T-helper 1 cell treated with Interleukin-12 subunit alpha and Interleukin-12 subunit beta and Interleukin-4 antibody, amounts not matched to agents 30 ng/mL and 1 ng/mL, for 36 hours (primary cell): Measurements from ENCODE around the gene CFAP251. TPM values are rescaled to one million over a fixed set of nuclear protein-coding genes. Genes with fewer than 3 reads are reported as not detected.
"Not testable (repeated sequence)": the region's sequence is repeated elsewhere in the genome, so short reads cannot be mapped to it uniquely, and the experiment has no call there.

Experiments used
- intact Hi-C: fragments of 100-400 bp; cut with micrococcal nuclease; formaldehyde crosslinking; loops from one replicate; pipeline ENCODE4 v1.15.1; 2024
- total RNA-seq: library from RNA; stranded (reverse); gene quantifications from 2 replicates; pipeline ENCODE4 v1.2.3, GENCODE V29; 2022

CFAP251 gene
- total RNA-seq, 1 donor from 2014 or later, result 0.96 TPM

DNA sequence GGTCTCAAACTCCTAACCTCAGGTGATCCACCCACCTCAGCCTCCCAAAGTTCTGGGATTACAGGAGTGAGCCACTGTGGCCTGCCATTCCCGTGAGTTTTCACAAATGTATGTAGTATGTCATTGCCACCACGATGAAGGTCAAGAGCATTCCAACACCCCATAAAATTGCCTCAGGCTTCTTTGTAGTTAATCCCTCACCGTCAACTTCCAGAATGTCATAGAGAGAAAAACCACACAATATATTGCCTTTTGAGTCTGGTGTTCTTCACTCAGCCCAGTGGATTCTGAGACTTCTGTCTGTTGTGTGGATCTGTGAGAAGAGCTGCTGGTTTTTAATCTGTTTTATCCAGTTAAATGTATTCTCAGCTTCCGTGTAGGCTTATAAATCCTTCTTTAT, 12.6 kb upstream of the CFAP251 start:
- intact Hi-C loops, result no loop called here

DNA sequence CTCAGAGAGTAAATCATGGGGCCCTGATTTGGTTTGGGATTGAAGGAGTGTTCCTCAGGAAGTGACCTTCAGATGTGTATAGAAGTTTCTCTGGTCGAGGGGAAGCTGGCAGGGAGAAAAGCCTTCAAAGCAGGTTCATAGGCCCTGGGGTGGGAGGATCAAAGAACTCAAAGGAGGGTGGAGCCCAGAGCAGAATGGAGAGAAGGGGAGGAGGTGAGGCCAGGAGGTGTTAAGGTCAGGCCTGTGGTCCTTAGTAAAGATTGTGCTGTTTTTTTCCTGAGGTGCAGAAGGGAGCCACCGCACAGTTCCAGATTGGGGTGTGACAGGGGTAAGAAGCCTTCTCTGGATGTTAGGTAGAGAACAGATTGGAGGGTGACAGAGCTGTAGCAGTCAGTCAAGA, 9.7 kb upstream of the CFAP251 start:
- intact Hi-C loops, result no loop called here

DNA sequence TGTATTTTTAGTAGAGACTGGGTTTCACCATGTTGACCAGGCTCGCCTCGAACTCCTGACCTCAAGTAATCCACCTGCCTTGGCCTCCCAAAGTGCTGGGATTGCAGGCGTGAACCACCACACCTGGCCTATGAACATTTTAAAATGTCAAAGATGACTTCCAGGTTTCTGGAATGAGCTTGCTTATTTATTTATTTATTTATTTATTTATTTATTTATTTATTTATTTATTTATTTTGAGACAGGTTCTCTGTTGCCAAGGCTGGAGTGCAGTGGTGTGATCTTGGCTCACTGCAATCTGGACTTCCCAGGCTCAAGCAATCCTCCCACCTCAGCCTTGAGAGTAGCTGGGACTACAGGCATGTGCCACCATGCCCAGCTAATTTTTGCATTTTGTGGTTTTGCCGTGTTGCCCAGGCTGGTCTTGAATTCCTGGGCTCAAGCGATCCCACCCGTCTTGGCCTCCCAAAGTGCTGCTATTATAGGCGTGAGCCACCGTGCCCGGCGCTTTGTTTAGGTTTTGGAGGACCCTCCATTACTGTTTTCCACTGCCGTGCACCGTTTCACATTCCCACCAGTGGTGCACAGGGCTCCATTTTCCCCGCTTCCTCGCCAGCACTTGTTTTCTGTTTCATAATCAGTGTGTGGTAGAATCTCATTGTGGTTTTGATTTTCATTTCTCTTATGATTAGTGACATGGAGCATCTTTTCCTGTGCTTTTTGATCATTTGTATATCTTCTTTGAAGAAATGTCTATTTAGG, 6.4 kb upstream of the CFAP251 start:
- intact Hi-C loops, result loop anchor here (10.0 kb wide), 1 partner anchor 353 kb away; the partner anchor contains the start of gene VPS33A

DNA sequence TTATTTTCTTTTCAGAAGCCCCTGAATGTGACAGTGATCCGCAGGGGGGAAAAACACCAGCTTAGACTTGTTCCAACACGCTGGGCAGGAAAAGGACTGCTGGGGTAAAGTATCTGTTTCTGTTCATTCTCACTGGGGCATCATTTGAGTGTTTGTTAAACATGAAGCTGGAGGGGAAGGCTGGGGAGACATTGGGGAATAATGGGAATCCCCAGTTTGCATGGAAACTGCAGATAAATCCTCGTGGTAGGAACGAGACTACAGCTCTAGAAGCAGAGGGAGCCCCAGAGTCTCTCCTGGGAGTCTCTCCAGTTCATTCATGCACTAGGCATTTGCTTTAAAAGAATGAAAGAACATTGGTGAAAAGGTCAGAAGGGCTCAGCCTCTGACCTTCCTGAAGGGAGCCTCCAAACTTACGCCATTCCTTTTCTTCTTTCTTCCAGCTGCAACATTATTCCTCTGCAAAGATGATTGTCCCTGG, 2.5 kb upstream of the CFAP251 start:
- intact Hi-C loops, result loop anchor here (5.0 to 10.0 kb wide), 2 partner anchors 106 to 349 kb away; partner anchors contain the start of genes BCL7A and VPS33A

DNA sequence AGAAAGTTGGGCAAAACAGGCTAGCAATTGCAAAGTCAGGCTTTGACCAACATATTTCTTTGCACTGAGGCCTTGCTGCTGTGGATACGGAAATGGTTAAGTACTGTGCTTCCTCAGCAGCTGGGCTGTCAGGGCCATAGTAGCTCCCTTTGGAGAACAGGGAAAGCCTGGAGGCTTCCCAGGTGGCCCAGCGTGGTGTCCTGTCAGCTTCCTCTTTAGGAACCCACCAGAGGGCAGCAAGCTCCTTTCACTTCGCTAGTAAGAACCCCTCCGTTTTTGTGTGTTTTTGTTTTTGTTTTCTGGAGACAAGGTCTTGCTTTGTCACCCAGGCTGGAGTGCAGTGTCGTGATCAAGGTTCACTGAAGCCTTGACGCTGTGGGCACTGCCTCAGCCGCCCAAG, 1.7 kb upstream of the CFAP251 start:
- intact Hi-C loops, result loop anchor here (5.0 to 10.0 kb wide), 2 partner anchors 106 to 348 kb away; partner anchors contain the start of genes BCL7A and VPS33A

DNA sequence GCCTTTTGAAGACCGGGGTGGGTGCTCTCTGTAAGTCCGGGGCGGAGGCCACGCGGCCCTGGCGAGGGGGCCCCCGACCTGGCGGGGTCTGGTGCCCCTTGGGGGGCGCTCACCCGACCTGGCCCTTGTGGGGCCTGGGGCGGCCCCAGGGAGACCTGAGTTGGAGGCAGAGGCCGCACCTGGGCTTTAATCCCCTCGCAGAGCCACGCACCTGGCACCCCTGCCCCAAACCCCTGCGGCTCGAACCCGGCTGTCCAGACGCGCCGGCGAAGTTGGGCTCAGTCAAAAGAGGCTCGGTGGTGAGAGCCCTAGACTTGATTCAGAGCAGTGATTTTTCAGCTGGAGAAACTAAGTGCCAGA, 267 bp downstream of the CFAP251 start:
- intact Hi-C loops, result loop anchor here (1.0 to 10.0 kb wide), 7 partner anchors 30 to 518 kb away; partner anchors contain the start of genes BCL7A, DIABLO, PSMD9 and RNF34

DNA sequence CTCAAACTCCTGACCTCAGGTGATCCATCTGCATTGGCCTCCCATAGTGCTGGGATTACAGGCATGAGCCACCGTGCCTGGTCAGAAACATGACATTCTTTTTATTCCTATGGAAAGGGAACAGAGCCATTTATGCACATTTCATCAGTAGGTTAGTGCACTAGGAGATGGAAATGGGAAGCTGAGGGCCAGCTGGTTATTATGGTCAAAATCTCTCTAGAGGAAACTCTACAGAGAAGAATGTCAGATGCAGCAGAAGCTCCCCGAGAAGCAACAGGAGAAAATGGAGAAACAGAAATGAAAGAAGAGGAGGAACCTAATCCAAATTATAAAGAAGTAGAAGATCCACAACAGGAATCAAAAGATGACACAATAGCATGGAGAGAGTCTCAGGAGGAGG, 2.7 kb downstream of the CFAP251 start:
- intact Hi-C loops, result no loop called here

DNA sequence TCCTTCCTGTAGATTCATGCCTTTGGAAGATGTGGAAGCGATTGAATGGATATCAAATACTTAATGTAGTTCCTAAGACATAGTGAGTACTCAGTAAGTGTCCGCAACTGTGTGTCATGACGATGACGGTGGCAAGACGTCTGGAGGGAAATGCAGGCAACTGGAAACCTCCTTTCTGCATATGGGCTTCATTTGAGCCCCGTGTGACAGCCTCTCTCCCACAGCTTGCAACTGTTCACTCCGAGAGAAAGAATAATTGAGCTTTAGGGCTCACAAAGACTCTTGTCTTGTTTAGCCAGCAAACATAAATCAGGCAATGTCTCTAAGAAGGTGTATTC, 6.9 kb downstream of the CFAP251 start:
- intact Hi-C loops, result no loop called here

DNA sequence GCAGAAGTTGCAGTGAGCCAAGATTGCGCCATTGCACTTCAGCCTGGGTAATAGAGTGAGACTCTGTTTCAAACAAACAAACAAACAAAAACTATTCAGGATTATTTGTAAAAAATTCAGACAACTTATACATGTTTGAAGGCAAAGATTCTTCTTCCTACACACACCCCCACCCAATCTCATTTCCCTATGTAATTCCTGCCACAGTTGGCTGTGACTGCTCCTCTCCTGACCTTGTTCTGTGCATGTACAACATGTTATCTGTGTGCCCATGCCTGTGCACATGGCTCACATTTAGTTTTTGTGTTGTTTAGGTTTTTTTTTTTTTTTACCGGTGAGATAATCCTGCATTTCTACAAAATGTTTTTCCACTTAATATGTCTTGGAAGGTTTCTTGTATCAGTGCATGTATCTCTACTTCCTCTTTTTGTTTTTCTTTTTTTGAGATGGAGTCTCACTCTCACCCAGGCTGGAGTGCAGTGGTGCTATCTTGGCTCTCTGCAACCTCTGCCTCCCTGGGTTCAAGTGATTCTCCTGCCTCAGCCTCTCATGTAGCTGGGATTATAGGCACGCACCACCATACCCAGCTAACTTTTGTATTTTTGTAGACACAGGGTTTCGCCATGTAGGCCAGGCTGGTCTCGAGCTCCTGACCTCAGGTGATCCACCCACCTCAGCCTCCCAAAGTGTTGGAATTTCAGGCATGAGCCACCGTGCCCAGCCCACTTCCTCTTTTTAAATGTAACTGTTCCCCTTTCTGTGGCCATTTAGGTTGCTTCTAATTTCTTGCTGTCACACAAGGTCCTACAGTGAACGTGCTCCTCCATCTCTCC, 8.7 kb downstream of the CFAP251 start:
- intact Hi-C loops, result no loop called here

DNA sequence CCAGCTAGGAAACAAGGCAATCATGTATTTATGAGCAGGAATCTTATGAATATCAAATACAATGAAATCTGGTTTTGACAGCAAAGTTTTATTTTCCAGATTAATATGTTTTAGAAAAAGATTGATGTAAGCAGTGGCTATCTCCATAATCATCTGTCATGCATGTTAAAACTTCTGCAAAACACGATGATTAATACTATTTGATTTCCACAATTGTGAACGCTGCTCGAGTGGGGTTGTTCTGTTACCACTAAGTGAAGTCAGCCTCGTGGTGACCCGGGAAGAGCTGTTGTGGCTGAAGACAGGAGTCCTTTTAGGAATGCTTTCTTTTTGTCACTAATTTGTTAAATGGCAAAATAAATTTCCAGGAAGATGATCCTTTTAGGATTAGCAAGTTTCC, 9.4 kb downstream of the CFAP251 start:
- intact Hi-C loops, result no loop called here

DNA sequence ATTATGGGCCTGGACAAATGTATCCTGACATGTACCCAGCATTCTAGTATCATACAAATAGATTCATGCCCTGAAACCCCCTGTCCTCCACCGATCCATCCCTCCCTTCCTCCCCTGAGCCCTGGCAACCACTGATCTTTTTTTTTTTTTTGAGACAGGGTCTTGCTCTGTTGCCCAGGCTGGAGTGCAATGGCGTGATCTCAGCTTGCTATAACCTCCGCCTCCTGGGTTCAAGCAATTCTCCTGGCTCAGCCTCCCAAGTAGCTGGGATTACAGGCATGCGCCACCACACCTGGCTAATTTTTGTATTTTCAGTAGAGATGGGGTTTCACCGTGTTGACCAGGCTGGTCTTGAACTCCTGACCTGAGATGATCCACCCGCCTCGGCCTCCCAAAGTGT, 11.2 kb downstream of the CFAP251 start:
- intact Hi-C loops, result not testable (repeated sequence)

DNA sequence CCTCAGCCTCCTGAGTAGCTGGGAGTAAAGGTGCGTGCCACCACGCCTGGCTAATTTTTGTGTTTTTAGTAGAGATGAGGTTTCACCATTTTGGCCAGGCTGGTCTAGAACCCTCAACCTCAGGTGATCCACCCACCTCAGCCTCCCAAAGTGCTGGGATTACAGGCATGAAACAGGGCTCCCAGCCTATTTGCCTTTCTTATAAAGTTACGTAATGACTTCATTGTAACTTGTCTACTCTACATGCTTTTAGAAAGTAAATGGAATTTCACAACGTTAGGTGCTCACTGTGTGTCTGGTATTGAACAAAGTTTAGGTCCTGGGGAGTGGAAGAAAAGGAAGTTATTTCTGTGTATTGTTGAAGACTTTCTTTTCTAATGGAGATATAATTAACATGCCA, 12.5 kb downstream of the CFAP251 start:
- intact Hi-C loops, result no loop called here

DNA sequence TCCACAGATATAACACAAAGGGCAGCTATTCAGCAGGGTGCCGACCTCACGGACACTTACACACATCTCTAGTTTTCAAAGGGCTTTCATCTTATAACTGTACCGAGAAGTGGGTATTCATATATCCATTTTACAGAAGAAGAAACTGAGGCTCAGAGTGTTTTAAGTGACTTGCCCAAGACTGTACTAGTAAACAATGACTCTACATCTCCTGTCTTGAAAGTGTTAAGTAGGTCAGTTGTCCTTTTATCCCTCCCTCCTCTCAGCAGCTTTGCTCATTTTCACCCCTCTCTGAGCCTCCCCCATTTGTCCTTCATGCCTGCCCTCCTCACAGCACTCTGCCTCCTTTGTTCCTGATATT, 13.8 kb downstream of the CFAP251 start:
- intact Hi-C loops, result no loop called here

DNA sequence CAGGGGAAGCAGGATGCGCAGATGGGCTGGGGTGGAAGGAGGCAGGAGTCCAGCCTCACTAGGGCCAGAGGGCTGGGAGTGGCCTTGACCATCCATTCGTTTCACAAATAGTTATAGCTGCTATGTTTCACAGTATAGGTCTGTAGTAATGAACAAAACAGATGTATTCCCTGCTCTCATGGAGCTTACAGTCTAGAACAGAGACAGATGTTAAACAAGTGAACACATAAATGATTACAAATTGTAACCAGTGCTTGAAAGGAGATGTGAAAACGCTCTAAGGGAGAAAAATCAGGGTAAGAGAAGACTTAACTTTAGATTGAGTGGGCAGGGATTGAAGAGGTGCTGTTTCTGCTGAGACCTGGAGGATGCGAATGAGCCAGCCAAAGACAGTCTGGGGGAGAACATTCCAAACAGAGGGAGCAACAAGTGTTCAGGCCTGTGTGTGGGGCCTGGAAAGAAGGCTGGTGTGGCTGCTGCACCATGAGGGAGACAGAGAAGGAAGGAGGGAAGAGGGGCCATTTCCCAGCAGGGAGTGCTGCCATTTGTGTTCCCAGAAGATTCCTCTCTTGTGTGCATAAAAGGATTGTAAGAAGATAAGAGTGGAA, 14.6 kb downstream of the CFAP251 start:
- intact Hi-C loops, result no loop called here

DNA sequence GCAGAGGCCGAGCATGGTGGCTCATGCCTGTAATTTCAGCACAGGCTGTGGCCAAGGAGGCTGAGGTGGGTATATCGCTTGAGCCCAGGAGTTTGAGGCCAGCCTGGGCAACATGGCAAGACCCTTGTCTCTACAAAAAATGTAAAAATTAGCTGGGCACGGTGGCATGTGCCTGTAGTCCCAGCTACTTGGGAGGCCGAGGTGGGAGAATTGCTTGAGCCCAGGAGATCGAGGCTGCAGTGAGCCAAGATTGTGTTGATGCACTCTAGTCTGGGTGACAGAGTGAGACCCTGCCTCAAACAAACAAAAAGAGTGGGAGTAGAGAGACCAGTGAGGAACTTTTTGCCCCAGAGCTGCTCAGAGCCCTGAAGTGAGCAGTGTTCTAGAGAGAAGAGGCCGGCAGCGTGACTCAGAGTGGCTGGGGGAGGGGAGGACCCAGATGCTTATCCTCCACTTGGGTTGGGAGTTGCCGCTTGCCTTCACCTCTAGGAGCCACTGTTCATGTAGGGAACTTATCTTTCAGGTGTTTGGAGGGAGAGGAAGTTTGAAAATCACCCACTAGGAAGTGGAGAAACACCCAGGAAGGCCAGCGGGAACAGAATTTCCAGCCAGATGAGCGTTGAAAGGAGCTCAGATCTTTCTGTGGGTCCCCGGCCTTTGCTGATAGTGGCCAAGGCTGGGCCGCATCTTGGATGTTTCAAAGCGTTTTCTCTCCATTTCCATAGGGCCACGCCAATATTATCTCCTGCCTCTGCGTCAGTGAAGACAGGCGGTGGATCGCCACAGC, 15.3 kb downstream of the CFAP251 start:
- intact Hi-C loops, result no loop called here

DNA sequence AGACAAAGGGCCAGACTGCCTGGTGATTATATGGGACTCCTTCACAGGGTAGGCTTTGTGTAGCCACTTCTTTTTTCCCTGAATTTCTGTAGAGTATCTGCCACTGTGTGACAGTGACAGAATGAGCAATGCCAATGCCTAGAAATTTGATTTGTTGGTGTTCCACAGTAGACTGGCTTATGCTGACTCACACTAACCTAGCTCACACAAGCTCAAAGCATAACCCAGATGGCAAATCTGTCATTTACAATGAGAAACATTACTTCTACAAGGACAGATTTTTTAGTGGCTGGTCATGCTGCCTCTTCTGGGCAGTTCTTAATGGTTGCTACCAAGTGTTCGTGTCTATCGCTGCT, 15.9 kb downstream of the CFAP251 start:
- intact Hi-C loops, result no loop called here

DNA sequence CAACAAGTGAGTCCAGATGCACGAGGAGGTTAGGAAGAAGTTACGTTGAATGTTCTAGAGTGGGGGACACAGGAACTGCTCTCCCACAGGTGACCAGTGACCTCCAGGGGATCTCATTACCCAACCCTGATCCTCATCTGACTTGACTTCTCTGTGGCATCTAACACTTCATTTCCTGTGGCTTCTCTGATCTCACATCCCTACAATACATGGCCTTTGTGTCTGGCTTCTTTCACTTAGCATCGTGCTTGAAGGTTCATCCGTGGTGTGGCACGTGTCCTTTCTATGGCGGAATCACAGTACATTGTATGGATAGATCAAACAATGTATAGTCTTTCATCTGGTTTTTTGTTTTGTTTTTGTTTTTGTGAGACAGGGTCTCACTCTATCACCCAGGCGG, 19.3 kb downstream of the CFAP251 start:
- intact Hi-C loops, result no loop called here

DNA sequence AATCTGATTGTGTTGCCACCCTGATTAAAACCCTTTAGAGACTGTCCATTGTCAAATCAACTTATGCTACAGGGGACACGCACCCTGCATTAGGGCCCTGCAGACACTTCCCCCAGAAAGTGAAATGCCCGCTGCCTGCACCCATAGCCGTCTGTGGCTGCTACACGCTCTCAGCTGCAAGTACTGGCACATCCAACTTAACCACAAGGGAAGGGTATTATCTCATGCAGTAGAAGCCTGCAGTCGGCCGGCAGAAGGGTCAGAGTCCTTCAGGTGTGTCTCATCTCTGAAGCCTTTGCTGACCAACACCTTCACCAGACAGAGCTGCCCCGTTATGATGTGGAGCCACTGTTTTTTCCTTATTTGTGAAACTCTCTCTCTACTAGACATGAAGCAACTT, 20.8 kb downstream of the CFAP251 start:
- intact Hi-C loops, result no loop called here

DNA sequence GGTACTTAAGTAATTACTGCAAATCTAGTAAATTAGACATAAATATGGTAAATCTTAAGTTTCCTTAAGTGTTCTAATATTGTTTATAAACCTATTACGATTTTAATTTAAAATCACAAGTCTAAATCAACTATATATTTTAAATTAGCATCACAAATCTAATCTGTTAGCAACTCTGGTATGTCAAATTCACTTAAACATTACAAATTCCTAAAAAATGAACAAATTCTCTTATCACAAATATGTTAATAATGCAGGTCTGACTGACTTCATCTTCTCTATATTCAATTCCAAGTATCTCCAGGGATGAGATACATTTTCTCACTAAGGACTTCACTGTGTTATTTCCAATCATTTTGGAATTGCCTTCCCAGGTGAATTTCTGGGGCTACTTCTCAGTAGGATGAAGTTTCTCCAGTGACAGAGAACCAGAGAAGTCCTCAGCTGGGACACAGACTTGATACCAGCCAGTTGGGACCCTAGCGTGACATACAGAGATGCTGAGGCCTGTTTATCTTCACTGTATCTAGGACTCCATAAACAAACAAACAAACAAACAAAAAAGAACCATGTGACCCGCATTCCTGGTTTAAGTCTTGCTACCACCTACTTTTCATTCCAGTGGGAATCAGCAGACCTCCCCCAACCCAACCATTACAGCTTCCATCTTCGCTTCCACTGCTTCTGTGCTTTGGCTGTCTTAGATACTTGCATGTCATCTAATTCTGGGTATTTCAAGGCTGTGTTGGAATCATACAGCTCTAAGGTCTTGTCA, 21.8 kb downstream of the CFAP251 start:
- intact Hi-C loops, result no loop called here

DNA sequence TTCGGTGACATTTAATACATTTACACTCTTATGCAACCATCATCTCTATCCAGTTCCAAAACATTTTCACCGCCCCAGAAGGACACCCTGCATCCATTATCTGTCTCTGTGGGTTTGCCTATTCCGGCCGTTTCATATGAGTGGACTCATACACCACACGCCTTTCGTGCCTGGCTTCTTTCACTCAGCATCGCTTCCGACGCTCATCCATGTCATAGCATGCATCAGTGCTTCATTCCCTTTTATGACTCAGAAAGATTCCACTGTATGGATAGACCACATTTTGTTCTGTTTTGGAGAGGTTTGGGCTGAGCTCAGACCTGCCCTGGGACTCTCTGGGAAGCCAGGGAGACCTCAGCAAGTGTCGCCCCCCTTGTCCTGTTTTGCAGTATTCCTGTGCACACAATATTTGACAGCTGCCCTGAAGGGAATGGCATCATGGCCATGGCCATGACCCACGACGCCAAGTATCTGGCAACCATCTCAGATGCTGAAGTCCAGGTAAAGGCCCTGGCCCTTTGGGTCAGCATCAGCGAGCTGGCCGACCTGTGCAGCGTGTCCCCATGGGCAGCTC, 23.8 kb downstream of the CFAP251 start:
- intact Hi-C loops, result no loop called here
